Liver (tissue), 9 donors: ENCODE data around the gene TUT4. TPM values are rescaled to one million over a fixed set of nuclear protein-coding genes. Genes with fewer than 3 reads are reported as not detected.

ENCODE experiments used
- DNase-seq: peaks from one replicate; pipeline ENCODE4 v3.0.0-alpha.2; 2017; ENCODE audit warnings: low spot score
- H3K27ac ChIP-seq, 2 donors: one replicate each; pipeline ENCODE4 v1.7.0; 2013; ENCODE audit warnings: inconsistent platforms in 2 of 2, low read length in 2 of 2, control low read depth in 1 of 2, low read depth in 1 of 2, mild to moderate bottlenecking in 1 of 2
- H3K27me3 ChIP-seq, 4 donors: one replicate each; pipeline versions ENCODE4 v1.6.1 to v1.7.0; 2013; ENCODE audit warnings: low read length in 3 of 4, inconsistent platforms in 1 of 4, mild to moderate bottlenecking in 1 of 4, moderate library complexity in 1 of 4; ENCODE audit not compliant: control insufficient read depth in 4 of 4, insufficient read depth in 4 of 4
- H3K36me3 ChIP-seq, 4 donors: one replicate each; pipeline versions ENCODE4 v1.6.1 to v1.7.0; 2013; ENCODE audit warnings: low read length in 3 of 4, mild to moderate bottlenecking in 3 of 4, low read depth in 1 of 4, moderate library complexity in 1 of 4; ENCODE audit not compliant: control insufficient read depth in 4 of 4, insufficient read depth in 3 of 4
- H3K4me1 ChIP-seq, 4 donors: one replicate each; pipeline versions ENCODE4 v1.6.1 to v1.7.0; 2013; ENCODE audit warnings: low read length in 3 of 4, mild to moderate bottlenecking in 3 of 4, moderate library complexity in 1 of 4; ENCODE audit not compliant: control insufficient read depth in 4 of 4, insufficient read depth in 4 of 4
- H3K4me3 ChIP-seq, 3 donors: one replicate each; pipeline versions ENCODE4 v1.6.1 to v1.7.0; 2013; ENCODE audit warnings: low read length in 3 of 3, control low read depth in 1 of 3, low read depth in 1 of 3, mild to moderate bottlenecking in 1 of 3
- H3K9ac ChIP-seq, 2 donors: one replicate each; pipeline ENCODE4 v1.7.0; 2013; ENCODE audit warnings: low read length in 2 of 2, mild to moderate bottlenecking in 2 of 2, moderate library complexity in 2 of 2, control low read depth in 1 of 2, low read depth in 1 of 2
- H3K9me3 ChIP-seq, 4 donors: one replicate each; pipeline versions ENCODE4 v1.6.1 to v1.7.0; 2013; ENCODE audit warnings: low read length in 3 of 4; ENCODE audit not compliant: control insufficient read depth in 4 of 4
- ATF3 ChIP-seq: IDR thresholded peaks from 2 replicates; pipeline ENCODE4 v1.6.1; 2016; ENCODE audit warnings: antibody characterized with exemption
- CTCF ChIP-seq: fragments of 150-350 bp; IDR thresholded peaks from 2 replicates; pipeline ENCODE4 v1.5.1; 2017; ENCODE audit warnings: improper control_type of control experiment, low read depth, low read length; ENCODE audit not compliant: missing input control
- EGR1 ChIP-seq, 2 donors: IDR thresholded peaks; 2 replicates each; pipeline ENCODE4 v1.6.1; 2016 to 2018; ENCODE audit warnings: antibody characterized with exemption in 2 of 2, low read depth in 2 of 2
- FOXA1 ChIP-seq: IDR thresholded peaks from 2 replicates; pipeline ENCODE4 v1.6.1; 2016; ENCODE audit warnings: antibody characterized with exemption
- FOXA2 ChIP-seq: IDR thresholded peaks from 2 replicates; pipeline ENCODE4 v1.6.1; 2016; ENCODE audit warnings: antibody characterized with exemption
- GABPA ChIP-seq, 2 donors: IDR thresholded peaks in 1 of 2; conservative IDR thresholded peaks in 1 of 2; 2 replicates each; pipeline ENCODE4 v1.6.1; 2016; ENCODE audit warnings: antibody characterized with exemption in 2 of 2, mild to moderate bottlenecking in 1 of 2, moderate library complexity in 1 of 2
- HNF4A ChIP-seq, 2 donors: conservative IDR thresholded peaks; 2 replicates each; pipeline ENCODE4 v1.6.1; 2016; ENCODE audit warnings: antibody characterized with exemption in 2 of 2, mild to moderate bottlenecking in 2 of 2
- HNF4G ChIP-seq: IDR thresholded peaks from 2 replicates; pipeline ENCODE4 v1.6.1; 2016; ENCODE audit warnings: antibody characterized with exemption
- JUND ChIP-seq, 2 donors: IDR thresholded peaks; 2 replicates each; pipeline ENCODE4 v1.6.1; 2016; ENCODE audit warnings: antibody characterized with exemption in 2 of 2
- MAX ChIP-seq: IDR thresholded peaks from 2 replicates; pipeline ENCODE4 v1.6.1; 2016; ENCODE audit warnings: antibody characterized with exemption
- NR2F2 ChIP-seq: IDR thresholded peaks from 2 replicates; pipeline ENCODE4 v1.6.1; 2016; ENCODE audit warnings: antibody characterized with exemption
- RAD21 ChIP-seq, 2 donors: IDR thresholded peaks; 2 replicates each; pipeline ENCODE4 v1.6.1; 2016; ENCODE audit warnings: antibody characterized with exemption in 2 of 2, mild to moderate bottlenecking in 2 of 2
- REST ChIP-seq: IDR thresholded peaks from 2 replicates; pipeline ENCODE4 v1.6.1; 2016; ENCODE audit warnings: antibody characterized with exemption, mild to moderate bottlenecking
- RXRA ChIP-seq, 2 donors: IDR thresholded peaks; 2 replicates each; pipeline ENCODE4 v1.6.1; 2017 to 2018; ENCODE audit warnings: antibody characterized with exemption in 2 of 2, mild to moderate bottlenecking in 1 of 2
- SP1 ChIP-seq: IDR thresholded peaks from 2 replicates; pipeline ENCODE4 v1.6.1; 2018; ENCODE audit warnings: antibody characterized with exemption, mild to moderate bottlenecking
- TAF1 ChIP-seq: conservative IDR thresholded peaks from 2 replicates; pipeline ENCODE4 v1.6.1; 2016; ENCODE audit warnings: antibody characterized with exemption, mild to moderate bottlenecking
- YY1 ChIP-seq: IDR thresholded peaks from 2 replicates; pipeline ENCODE4 v1.6.1; 2016; ENCODE audit warnings: antibody characterized with exemption, mild to moderate bottlenecking
- WGBS: extraction: QIAGEN DNeasy Blood & Tissue Kit; methylation state at CpG from one replicate; pipeline ENCODE4 v1.1.7; 2013; 5-methylcytosine and 5-hydroxymethylcytosine counted together
- polyA plus RNA-seq, 2 donors: library from polyadenylated mRNA; stranded (reverse) in 1 of 2; unstranded in 1 of 2; fragments of 200-250 nt in 1 of 2; fragments of >200 nt in 1 of 2; fragmentation: Nextera tagmentation in 1 of 2; extraction: Ambion mirVana in 1 of 2; gene quantifications; one replicate each; pipeline versions ENCODE4 v1.2.1 to v1.2.3, GENCODE V29; 2013 to 2015
- total RNA-seq, 2 donors: library from RNA; depleted of rRNA; stranded (reverse); fragments of >200 nt; gene quantifications; one replicate each; pipeline ENCODE4 v1.2.3, GENCODE V29; 2014
- donor health status: healthy.
- donor health status: healthy.
- donor health status: healthy.
- donor health status: healthy.
- donor health status: healthy.

The TUT4 gene
- total and polyA plus RNA-seq, 4 donors = 12.2 to 28.0 (median 24.0) TPM

GRCh38 chr1:52582116-52582696 lies 29.3 kb upstream of the TUT4 start (continued):
- TF ChIP-seq JUND (IDR thresholded peaks at IDR 0.05) (no peak), NR2F2 (no peak), EGR1 (IDR thresholded peaks at IDR 0.05; ENCODE audit: low read depth in 2 of 2) (no peak), HNF4G (no peak), RAD21 (IDR thresholded peaks at IDR 0.05) (no peak)

- Histone ChIP-seq H3K36me3 (no peaks in the 10 kb centered on the region), H3K9me3 (no peaks in the 10 kb centered on the region), H3K4me3 (no peak overlapping the region), H3K27ac (no peak overlapping the region), H3K27me3 (no peaks in the 10 kb centered on the region), H3K9ac (no peak overlapping the region), H3K4me1 (no peaks in the 10 kb centered on the region)
- 92% methylated on average over 3 of the region's 3 CpGs for WGBS
- DNase-seq = no peak
- TF ChIP-seq FOXA2 (no peak), FOXA1 (no peak), ATF3 (no peak), HNF4G (no peak), REST (no peak), RXRA (IDR thresholded peaks at IDR 0.05) (no peak), HNF4A (conservative IDR thresholded peaks at IDR 0.05) (no peak), GABPA (IDR thresholded peaks at IDR 0.05 in 1 of 2, conservative IDR thresholded peaks at IDR 0.05 in 1 of 2) (no peak), SP1 (no peak), JUND (IDR thresholded peaks at IDR 0.05) (no peak), EGR1 (IDR thresholded peaks at IDR 0.05; ENCODE audit: low read depth in 2 of 2) (no peak), MAX (no peak), RAD21 (IDR thresholded peaks at IDR 0.05) (no peak), TAF1 (no peak), YY1 (no peak), NR2F2 (no peak)
These were observed 27.4 kb upstream of the TUT4 start for GRCh38 chr1:52580283-52580682.

GRCh38 chr1:52579415-52579814 lies 26.5 kb upstream of the TUT4 start:
- no peak for DNase-seq
- no peaks in the 10 kb centered on the region for H3K36me3 ChIP-seq
- H3K9me3 ChIP-seq = no peaks in the 10 kb centered on the region
- TF ChIP-seq SP1 (no peak), HNF4G (no peak), REST (no peak), FOXA2 (no peak), HNF4A (conservative IDR thresholded peaks at IDR 0.05) (no peak), RXRA (IDR thresholded peaks at IDR 0.05) (no peak), MAX (no peak), TAF1 (no peak), GABPA (IDR thresholded peaks at IDR 0.05 in 1 of 2, conservative IDR thresholded peaks at IDR 0.05 in 1 of 2) (no peak), CTCF (no peak), ATF3 (no peak), FOXA1 (no peak), RAD21 (IDR thresholded peaks at IDR 0.05) (no peak), EGR1 (IDR thresholded peaks at IDR 0.05; ENCODE audit: low read depth in 2 of 2) (no peak), NR2F2 (no peak), YY1 (no peak), JUND (IDR thresholded peaks at IDR 0.05) (no peak)
- H3K27ac ChIP-seq = no peak overlapping the region
- H3K27me3 ChIP-seq = no peaks in the 10 kb centered on the region
- no peak overlapping the region for H3K9ac ChIP-seq
- H3K4me1 ChIP-seq = no peaks in the 10 kb centered on the region
- 37% methylated on average over 2 of the region's 2 CpGs for WGBS
- H3K4me3 ChIP-seq = no peak overlapping the region
